ENCODE data around the gene MYO18A.

The MYO18A gene

GRCh38 chr17:29054835-29055234, 125.4 kb downstream of the MYO18A start:
- Histone ChIP-seq H3K9me3 (ENCODE audit: control insufficient read depth in 1 of 2, low read length in 2 of 2) (no peaks in the 10 kb centered on the region), H3K4me1 (ENCODE audit: control insufficient read depth in 1 of 2, insufficient read depth in 2 of 2, low read length in 2 of 2) (no peaks in the 10 kb centered on the region), H3K27me3 (ENCODE audit: low read depth, low read length) (no peaks in the 10 kb centered on the region), H3K4me3 (ENCODE audit: low read depth in 1 of 2, low read length in 2 of 2) (no peak overlapping the region), H3K27ac (ENCODE audit: low read length) (no peak overlapping the region), H3K36me3 (ENCODE audit: control insufficient read depth in 1 of 2, insufficient read depth in 2 of 2, low read length in 2 of 2) (no peaks in the 10 kb centered on the region)

- Histone ChIP-seq H3K4me3 (ENCODE audit: low read depth in 1 of 2, low read length in 2 of 2) (no peak overlapping the region), H3K4me1 (ENCODE audit: control insufficient read depth in 1 of 2, insufficient read depth in 2 of 2, low read length in 2 of 2) (no peaks in the 10 kb centered on the region), H3K9me3 (ENCODE audit: control insufficient read depth in 1 of 2, low read length in 2 of 2) (no peaks in the 10 kb centered on the region), H3K27me3 (ENCODE audit: low read depth, low read length) (no peaks in the 10 kb centered on the region), H3K27ac (ENCODE audit: low read length) (no peak overlapping the region), H3K36me3 (ENCODE audit: control insufficient read depth in 1 of 2, insufficient read depth in 2 of 2, low read length in 2 of 2) (no peaks in the 10 kb centered on the region)
These were observed 128.5 kb downstream of the MYO18A start for GRCh38 chr17:29051731-29052130.

GRCh38 chr17:29051194-29051593, 129.0 kb downstream of the MYO18A start:
- Histone ChIP-seq H3K27me3 (ENCODE audit: low read depth, low read length) (no peaks in the 10 kb centered on the region), H3K36me3 (ENCODE audit: control insufficient read depth in 1 of 2, insufficient read depth in 2 of 2, low read length in 2 of 2) (no peaks in the 10 kb centered on the region), H3K27ac (ENCODE audit: low read length) (no peak overlapping the region), H3K9me3 (ENCODE audit: control insufficient read depth in 1 of 2, low read length in 2 of 2) (no peaks in the 10 kb centered on the region), H3K4me1 (ENCODE audit: control insufficient read depth in 1 of 2, insufficient read depth in 2 of 2, low read length in 2 of 2) (no peaks in the 10 kb centered on the region), H3K4me3 (ENCODE audit: low read depth in 1 of 2, low read length in 2 of 2) (no peak overlapping the region)

GRCh38 chr17:29050176-29050575, 130.0 kb downstream of the MYO18A start:
- Histone ChIP-seq H3K27ac (ENCODE audit: low read length) (no peak overlapping the region), H3K36me3 (ENCODE audit: control insufficient read depth in 1 of 2, insufficient read depth in 2 of 2, low read length in 2 of 2) (no peaks in the 10 kb centered on the region), H3K9me3 (ENCODE audit: control insufficient read depth in 1 of 2, low read length in 2 of 2) (no peaks in the 10 kb centered on the region), H3K4me3 (ENCODE audit: low read depth in 1 of 2, low read length in 2 of 2) (no peak overlapping the region), H3K4me1 (ENCODE audit: control insufficient read depth in 1 of 2, insufficient read depth in 2 of 2, low read length in 2 of 2) (no peaks in the 10 kb centered on the region), H3K27me3 (ENCODE audit: low read depth, low read length) (no peaks in the 10 kb centered on the region)

- Histone ChIP-seq H3K9me3 (ENCODE audit: control insufficient read depth in 1 of 2, low read length in 2 of 2) (no peaks in the 10 kb centered on the region), H3K4me1 (ENCODE audit: control insufficient read depth in 1 of 2, insufficient read depth in 2 of 2, low read length in 2 of 2) (no peaks in the 10 kb centered on the region), H3K27ac (ENCODE audit: low read length) (no peak overlapping the region), H3K36me3 (ENCODE audit: control insufficient read depth in 1 of 2, insufficient read depth in 2 of 2, low read length in 2 of 2) (no peaks in the 10 kb centered on the region), H3K27me3 (ENCODE audit: low read depth, low read length) (no peaks in the 10 kb centered on the region), H3K4me3 (ENCODE audit: low read depth in 1 of 2, low read length in 2 of 2) (no peak overlapping the region)
These were observed 130.6 kb downstream of the MYO18A start for GRCh38 chr17:29049541-29050145.

GRCh38 chr17:29048440-29049368, 131.5 kb downstream of the MYO18A start:
- no peaks in the 10 kb centered on the region for H3K27me3 ChIP-seq (ENCODE audit: low read depth, low read length)
- H3K36me3 ChIP-seq (ENCODE audit: control insufficient read depth in 1 of 2, insufficient read depth in 2 of 2, low read length in 2 of 2): no peaks in the 10 kb centered on the region
- no peaks in the 10 kb centered on the region for H3K9me3 ChIP-seq (ENCODE audit: control insufficient read depth in 1 of 2, low read length in 2 of 2)
- H3K27ac ChIP-seq (ENCODE audit: low read length): no peak overlapping the region
- H3K4me1 ChIP-seq (ENCODE audit: control insufficient read depth in 1 of 2, insufficient read depth in 2 of 2, low read length in 2 of 2): no peaks in the 10 kb centered on the region
- H3K4me3 ChIP-seq (ENCODE audit: low read depth in 1 of 2, low read length in 2 of 2): no peak overlapping the region

GRCh38 chr17:29046473-29046839, 133.7 kb downstream of the MYO18A start:
- Histone ChIP-seq H3K36me3 (ENCODE audit: control insufficient read depth in 1 of 2, insufficient read depth in 2 of 2, low read length in 2 of 2) (no peaks in the 10 kb centered on the region), H3K27me3 (ENCODE audit: low read depth, low read length) (no peaks in the 10 kb centered on the region), H3K27ac (ENCODE audit: low read length) (no peak overlapping the region), H3K4me3 (ENCODE audit: low read depth in 1 of 2, low read length in 2 of 2) (no peak overlapping the region), H3K9me3 (ENCODE audit: control insufficient read depth in 1 of 2, low read length in 2 of 2) (no peaks in the 10 kb centered on the region), H3K4me1 (ENCODE audit: control insufficient read depth in 1 of 2, insufficient read depth in 2 of 2, low read length in 2 of 2) (no peaks in the 10 kb centered on the region)

GRCh38 chr17:29045734-29046472, 134.3 kb downstream of the MYO18A start:
- Histone ChIP-seq H3K4me1 (ENCODE audit: control insufficient read depth in 1 of 2, insufficient read depth in 2 of 2, low read length in 2 of 2) (no peaks in the 10 kb centered on the region), H3K36me3 (ENCODE audit: control insufficient read depth in 1 of 2, insufficient read depth in 2 of 2, low read length in 2 of 2) (no peaks in the 10 kb centered on the region), H3K27ac (ENCODE audit: low read length) (no peak overlapping the region), H3K4me3 (ENCODE audit: low read depth in 1 of 2, low read length in 2 of 2) (no peak overlapping the region), H3K9me3 (ENCODE audit: control insufficient read depth in 1 of 2, low read length in 2 of 2) (no peaks in the 10 kb centered on the region), H3K27me3 (ENCODE audit: low read depth, low read length) (no peaks in the 10 kb centered on the region)

- Histone ChIP-seq H3K4me1 (ENCODE audit: control insufficient read depth in 1 of 2, insufficient read depth in 2 of 2, low read length in 2 of 2) (no peaks in the 10 kb centered on the region), H3K4me3 (ENCODE audit: low read depth in 1 of 2, low read length in 2 of 2) (no peak overlapping the region), H3K27me3 (ENCODE audit: low read depth, low read length) (no peaks in the 10 kb centered on the region), H3K9me3 (ENCODE audit: control insufficient read depth in 1 of 2, low read length in 2 of 2) (no peaks in the 10 kb centered on the region), H3K27ac (ENCODE audit: low read length) (no peak overlapping the region), H3K36me3 (ENCODE audit: control insufficient read depth in 1 of 2, insufficient read depth in 2 of 2, low read length in 2 of 2) (no peaks in the 10 kb centered on the region)
These were observed 135.2 kb downstream of the MYO18A start for GRCh38 chr17:29045026-29045425.

- no peak overlapping the region for H3K27ac ChIP-seq (ENCODE audit: low read length)
- no peaks in the 10 kb centered on the region for H3K27me3 ChIP-seq (ENCODE audit: low read depth, low read length)
- no peaks in the 10 kb centered on the region for H3K36me3 ChIP-seq (ENCODE audit: control insufficient read depth in 1 of 2, insufficient read depth in 2 of 2, low read length in 2 of 2)
- H3K4me1 ChIP-seq (ENCODE audit: control insufficient read depth in 1 of 2, insufficient read depth in 2 of 2, low read length in 2 of 2): no peaks in the 10 kb centered on the region
- no peak overlapping the region for H3K4me3 ChIP-seq (ENCODE audit: low read depth in 1 of 2, low read length in 2 of 2)
- no peaks in the 10 kb centered on the region for H3K9me3 ChIP-seq (ENCODE audit: control insufficient read depth in 1 of 2, low read length in 2 of 2)
These were observed 136.6 kb downstream of the MYO18A start for GRCh38 chr17:29043539-29044145.
